Activated CD8-positive, alpha-beta memory T cell treated with anti-CD3 and anti-CD28 coated beads for 1 hour (primary cell): Measurements from ENCODE around the gene RB1.
"Not testable (repeated sequence)": the region's sequence is repeated elsewhere in the genome, so short reads cannot be mapped to it uniquely, and the experiment has no call there.

Source experiments
- DNase-seq, 2 donors: peaks; one replicate each; pipeline ENCODE4 v3.0.0-alpha.2; 2020; ENCODE audit warnings: low read depth in 1 of 2; ENCODE audit errors: extremely low read depth in 1 of 2

Gene RB1

GRCh38 chr13:48448285-48448958 lies 144.9 kb downstream of the RB1 start:
- no peak for DNase-seq

DNA sequence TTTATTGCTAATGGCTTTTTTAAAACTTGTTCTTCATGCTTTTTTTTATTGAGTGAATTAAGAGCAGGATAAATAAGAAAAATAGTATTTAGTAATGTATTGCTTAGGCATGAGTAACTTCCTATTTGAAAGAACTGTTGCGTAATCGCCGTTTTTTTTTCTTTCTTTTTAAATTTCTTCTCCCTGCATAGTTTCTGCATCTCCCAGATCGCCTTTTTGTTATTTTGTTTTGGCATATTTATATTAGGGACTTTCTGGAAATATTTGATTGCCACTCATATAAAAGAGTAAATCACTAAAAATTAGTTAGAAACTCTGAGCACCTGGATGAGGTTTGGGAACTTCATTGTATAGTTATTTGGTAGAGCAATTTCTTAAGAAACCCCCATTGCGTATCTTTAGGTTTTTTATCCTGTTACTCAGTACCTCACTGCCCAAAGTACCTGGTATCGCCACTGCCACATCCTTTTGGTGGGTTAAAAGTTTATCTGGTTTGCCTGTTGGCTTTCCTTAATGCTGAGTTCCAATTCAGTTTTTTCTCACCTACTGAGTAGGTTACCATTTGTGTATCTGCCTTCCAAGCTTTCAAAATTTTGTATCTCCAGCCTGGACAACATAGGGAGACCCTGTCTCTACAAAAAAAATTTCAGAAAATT lies 145.5 kb downstream of the RB1 start:
- DNase-seq = no peak

DNA sequence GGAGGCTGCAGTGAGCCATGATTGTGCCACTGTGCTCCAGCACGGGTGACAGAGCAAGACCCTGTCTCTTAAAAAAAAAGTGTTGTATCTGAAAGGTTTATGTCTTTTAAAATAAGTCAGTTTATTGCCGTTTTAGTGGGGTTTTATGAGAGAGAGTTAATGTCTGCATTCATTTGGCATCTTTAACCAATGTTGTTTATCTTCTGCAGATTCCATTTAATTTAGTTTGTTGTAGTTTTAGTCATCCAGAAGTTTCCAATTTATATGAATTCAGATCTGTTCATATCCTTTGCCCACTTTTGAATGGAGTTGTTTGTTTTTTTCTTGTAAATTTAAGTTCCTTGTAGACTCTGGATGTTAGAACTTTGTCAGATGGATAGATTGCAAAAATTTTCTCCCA lies 146.1 kb downstream of the RB1 start:
- DNase-seq = no peak

GRCh38 chr13:48451196-48451595 lies 147.6 kb downstream of the RB1 start:
- DNase-seq = not testable (repeated sequence)

DNA sequence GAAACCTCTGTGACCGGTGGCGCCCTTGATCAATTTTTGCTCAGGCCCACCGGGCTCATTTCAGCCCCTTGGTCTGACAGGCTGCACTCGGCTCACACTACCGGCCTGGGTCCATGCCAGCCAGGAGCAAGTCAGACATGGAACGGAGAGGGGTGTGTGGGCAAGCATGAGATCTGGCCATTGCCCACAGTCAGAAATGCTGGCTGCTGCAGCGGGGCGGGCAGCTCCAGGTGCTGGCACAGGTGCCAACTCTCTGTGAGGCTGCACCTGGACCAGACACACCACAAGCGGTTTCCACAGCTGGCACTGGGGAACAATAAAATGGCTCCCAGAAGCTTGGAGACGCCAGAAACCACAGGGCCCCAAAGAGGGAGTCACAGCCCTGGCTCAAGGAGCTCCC lies 153.0 kb downstream of the RB1 start:
- DNase-seq = no peak

GRCh38 chr13:48457578-48458242 lies 154.2 kb downstream of the RB1 start:
- DNase-seq = no peak

DNA sequence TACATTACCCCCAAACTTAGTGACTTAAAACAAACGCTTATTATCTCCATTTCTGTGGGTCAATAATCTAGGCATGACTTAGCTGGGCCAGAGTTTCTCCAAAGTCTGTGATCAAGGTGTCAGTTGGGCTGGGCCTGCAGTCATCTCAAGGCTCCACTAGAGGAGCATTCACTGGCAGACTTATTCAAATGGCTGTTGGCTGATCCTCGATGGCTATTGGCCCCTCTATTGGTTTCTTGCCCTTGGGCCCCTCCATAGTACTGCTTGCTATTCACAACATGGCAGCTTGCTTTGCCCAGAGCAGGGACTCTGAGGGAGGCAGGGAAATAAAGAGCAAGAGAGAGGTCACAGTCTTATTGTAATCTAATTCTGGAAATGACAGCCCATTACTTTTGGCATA lies 171.7 kb downstream of the RB1 start:
- no peak for DNase-seq

DNA sequence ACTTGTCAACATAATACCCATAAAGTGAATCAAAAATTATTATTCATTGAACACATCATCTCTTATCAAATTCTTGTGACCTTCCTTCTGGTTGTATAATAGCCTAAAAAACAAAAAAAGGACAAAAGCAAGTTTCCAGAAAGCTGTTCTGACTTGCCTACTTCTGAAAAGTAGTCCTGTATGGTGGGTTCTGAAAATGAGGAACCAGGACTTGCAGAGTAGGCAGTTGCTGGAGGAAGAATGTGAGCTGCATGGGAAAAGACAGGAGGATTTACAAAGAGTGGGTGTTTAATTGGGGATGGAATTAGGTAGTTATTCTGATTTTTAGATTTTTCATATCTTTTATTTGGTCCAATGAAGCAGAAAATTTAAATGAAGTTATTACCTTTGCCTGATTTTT lies 172.7 kb downstream of the RB1 start:
- no peak for DNase-seq

DNA sequence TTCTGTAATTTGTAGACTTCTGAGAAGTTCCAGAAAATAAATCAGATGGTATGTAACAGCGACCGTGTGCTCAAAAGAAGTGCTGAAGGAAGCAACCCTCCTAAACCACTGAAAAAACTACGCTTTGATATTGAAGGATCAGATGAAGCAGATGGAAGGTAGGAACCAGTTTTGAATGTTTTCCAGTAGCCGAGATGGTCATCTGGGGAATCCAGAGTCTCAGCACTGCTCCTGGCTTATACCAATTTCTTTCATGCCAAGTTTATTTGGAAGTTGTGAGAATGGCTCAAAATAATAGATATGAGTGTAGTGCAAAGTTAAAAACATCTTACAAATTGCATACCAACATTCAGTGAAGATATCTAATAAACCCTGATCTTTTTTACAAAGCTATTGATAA lies 173.1 kb downstream of the RB1 start:
- DNase-seq = no peak

DNA sequence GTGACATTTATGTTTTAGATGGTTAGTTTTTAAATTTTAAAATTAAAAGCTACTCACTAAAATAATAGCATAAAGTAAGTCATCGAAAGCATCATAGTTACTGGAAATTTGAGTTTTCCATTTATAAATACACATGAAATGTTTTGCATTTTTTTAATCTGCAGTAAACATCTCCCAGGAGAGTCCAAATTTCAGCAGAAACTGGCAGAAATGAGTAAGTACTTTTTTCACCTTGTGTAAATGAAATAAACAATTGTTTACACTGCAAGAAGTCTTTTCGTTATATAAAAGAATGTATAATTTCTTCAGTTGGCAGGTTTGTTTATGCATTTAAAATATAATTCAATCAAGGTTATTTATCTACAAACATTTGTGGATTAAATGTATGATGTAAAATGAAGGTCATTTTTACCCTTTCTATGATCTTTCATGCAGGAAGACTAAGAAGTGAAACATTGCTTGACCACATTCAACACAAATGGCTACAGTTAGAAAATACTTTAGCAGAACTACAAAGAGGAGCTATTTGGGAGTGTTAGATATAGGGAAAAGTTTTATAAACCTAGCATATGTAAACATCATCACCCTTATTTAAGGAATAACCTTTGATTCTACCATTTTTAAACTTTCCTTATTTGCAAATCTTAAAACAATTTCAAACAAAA lies 173.8 kb downstream of the RB1 start:
- no peak for DNase-seq

- DNase-seq = no peak
Observed at GRCh38 chr13:48478391-48478790, 174.8 kb downstream of the RB1 start.

GRCh38 chr13:48483575-48483974 lies 180.0 kb downstream of the RB1 start:
- DNase-seq = no peak

DNA sequence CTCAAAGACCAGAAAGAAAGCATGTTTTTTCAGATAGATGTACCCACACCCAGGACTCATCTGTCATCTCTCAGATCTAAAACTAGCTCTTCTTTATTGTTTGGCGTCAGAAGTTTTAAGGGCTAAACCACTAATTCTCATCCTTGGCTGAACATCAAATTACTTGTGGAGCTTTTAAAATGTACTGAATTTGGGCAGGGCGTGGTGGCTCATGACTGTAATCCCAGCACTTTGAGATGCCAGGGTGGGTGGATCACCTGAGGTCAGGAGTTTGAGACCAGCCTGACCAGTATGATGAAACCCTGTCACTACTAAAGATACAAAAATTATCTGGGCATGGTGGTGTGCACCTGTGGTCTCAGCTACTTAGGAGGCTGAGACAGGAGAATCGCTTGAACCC lies 181.9 kb downstream of the RB1 start:
- DNase-seq = no peak

DNA sequence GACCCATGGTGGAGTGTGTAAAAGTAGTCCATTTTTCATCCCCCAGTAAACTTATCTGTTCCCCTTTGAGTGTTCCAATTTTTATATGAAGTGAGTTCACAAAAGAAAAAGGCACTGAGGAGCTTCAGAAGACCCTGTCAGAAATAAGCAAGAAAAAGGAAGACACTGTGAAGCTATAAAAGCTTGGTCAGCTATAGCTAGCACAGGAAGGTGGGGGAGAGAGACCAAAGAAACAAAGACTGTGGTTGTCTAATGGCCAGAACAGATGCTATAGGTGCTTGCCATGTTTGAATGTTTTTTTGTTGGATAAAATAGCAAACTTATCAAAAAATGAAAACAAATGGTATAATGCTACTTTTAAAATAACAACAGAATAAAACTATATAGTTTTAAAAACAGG lies 182.8 kb downstream of the RB1 start:
- DNase-seq = no peak

DNA sequence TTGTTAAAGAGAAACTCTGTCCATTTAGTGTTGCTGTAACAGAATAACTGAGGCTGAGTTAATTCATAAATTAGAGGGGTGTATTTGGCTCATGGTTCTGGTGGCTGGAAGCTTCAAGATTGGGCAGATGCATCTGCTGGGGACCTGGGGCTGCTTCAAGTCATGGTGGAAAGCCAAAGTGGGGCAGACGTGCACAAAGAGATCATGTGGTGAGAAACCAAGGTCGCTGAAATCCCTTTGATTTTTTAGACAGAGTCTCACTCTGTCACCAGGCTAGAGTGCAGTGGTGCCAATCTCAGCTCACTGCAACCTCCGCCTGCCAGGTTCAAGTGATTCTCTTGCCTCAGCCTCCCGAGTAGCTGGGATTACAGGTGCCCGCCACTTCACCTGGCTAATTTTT lies 183.3 kb downstream of the RB1 start:
- DNase-seq = no peak

DNA sequence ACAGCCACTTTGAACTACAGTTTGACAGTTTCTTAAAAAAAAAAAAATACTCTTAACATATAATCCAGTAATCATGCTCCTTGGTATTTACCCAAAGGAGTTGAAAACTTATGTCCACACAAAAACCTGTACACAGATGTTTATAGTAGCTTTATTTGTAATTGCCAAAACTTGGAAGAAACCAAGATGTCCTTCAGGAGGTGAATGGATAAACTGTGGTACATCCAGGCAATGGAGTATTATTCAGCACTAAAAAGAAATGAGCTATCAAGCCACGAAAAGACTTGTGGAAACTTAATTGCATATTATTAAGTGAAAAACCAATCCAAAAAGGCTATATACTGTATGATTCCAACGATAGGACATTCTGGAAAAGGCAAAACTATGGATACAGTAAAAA lies 184.4 kb downstream of the RB1 start:
- no peak for DNase-seq

DNA sequence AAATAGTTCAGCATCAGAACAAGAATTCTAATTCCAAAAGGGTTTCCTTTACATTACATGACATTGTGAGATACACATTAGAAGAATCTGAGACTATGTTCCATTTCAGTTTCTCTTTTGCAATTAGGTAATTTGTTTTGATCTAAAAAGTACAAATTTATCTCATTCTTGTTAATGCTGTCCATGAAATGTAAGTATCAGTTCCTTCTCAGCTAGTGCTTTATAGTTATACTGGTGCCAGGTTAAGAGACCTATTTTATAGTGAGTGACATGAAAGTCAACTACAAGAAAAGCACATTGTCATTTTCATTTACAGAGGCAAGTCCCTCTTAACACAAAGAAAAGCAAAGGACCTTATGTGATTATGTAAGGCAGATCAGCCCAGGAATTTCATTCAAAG lies 185.4 kb downstream of the RB1 start:
- DNase-seq = no peak

GRCh38 chr13:48489666-48490065 lies 186.1 kb downstream of the RB1 start:
- DNase-seq = no peak

DNA sequence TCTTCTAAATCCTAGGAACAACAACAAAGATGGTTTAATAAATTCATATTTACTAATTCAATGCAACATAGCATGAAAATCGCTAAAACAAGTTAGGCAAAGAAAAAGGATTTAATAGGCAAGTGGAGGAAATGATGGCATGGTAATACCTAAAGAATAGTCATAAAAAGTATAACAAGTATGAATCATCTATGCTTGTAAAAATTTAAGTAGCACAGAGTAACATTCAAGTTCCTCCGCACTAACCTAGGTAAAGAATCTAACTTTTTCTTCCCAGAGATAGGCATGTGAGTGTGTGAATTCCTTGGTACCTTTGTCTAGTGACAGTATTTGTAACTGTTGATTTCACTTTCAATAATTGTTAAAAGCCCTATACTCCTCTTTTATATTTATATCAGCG lies 186.7 kb downstream of the RB1 start:
- no peak for DNase-seq

GRCh38 chr13:48491423-48492095 lies 188.0 kb downstream of the RB1 start:
- DNase-seq = no peak

GRCh38 chr13:48492096-48492440 lies 188.5 kb downstream of the RB1 start:
- no peak for DNase-seq
